ENCODE results near the gene PREX1.

PREX1 gene

DNA sequence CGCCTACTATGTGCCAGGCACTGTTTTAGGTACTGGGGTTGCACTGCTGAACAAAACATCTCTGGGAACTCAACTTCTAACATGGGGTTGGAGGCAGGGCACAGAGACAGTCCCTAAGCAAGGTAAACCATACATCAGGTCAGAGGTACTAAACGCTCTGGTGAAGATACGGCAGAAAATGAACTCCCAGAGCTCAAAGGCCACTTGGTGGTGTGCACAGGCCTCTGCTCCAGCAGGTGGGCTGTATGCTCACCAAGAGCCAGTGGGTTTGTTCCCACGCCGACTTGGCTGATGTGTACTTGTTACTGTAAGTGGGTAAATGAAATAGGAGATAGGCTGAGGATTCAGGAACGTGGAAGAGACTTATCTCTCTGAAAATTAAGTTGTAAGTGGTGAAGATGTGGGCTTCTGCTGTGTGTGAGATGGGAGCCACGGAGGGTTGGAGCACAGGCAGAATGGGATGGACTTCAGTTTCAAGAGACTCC, 133.4 kb downstream of the PREX1 start:
- no peaks in the 10 kb centered on the region for H3K27me3 Mint-ChIP-seq
- no peaks in the 10 kb centered on the region for H3K9me3 Mint-ChIP-seq
- H3K36me3 Mint-ChIP-seq, result peaks cover 33% of the 10 kb centered on the region
- DNase-seq (ENCODE audit: low spot score in 2 of 2), result no peak
- no peak for ATAC-seq (ENCODE audit: low read depth)
- peaks cover 9% of the 10 kb centered on the region for H3K4me1 Mint-ChIP-seq
- H3K4me3 Mint-ChIP-seq, result no peak overlapping the region
- H3K27ac Mint-ChIP-seq, result peak overlapping the region; percentile 14

DNA sequence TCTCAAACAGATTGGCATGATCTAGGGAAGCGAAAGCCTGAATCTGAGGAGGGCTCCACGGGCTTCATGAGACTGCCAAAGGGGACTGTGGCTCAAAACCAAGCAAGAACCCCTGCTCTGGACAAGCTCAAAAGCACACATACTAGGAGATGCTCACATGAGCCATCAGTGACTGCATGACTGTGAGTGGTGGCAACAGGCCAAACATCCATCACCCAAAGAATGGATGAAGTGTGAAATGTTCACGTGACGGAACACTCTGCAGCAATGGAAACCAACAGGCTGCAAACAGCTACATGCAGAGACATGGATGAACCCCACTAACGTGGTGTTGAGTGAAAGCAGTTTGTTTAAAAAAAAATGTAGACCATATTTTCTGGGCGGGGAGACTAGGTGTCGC, 136.3 kb downstream of the PREX1 start:
- Mint-ChIP-seq H3K36me3 (peaks cover 31% of the 10 kb centered on the region), H3K4me3 (no peak overlapping the region), H3K9me3 (no peaks in the 10 kb centered on the region), H3K27ac (no peak overlapping the region), H3K27me3 (no peaks in the 10 kb centered on the region), H3K4me1 (peaks cover 10% of the 10 kb centered on the region)
- ATAC-seq (ENCODE audit: low read depth) (no peak), DNase-seq (ENCODE audit: low spot score in 2 of 2) (no peak)

DNA sequence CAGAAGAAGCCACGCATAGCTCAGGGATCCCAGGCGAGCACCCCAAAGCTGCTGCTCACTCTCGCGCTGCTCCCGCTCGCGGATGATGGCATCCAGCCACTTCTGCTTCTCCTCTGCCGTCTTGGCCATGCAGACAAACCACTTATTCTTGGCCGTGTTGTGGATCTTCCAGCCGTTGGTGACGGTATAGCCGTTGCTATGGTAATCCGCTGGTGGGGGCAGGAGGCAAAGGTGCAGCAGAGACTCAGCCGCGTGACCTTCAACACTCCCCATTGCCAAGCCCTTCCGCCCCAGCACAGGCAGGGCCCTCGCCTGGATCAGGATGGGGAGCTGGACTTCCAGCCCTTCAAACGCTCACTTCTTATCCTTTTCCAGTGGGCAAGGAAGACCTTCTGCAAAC, 136.9 kb downstream of the PREX1 start:
- H3K4me3 Mint-ChIP-seq, result no peak overlapping the region
- DNase-seq (ENCODE audit: low spot score in 2 of 2), result no peak

DNA sequence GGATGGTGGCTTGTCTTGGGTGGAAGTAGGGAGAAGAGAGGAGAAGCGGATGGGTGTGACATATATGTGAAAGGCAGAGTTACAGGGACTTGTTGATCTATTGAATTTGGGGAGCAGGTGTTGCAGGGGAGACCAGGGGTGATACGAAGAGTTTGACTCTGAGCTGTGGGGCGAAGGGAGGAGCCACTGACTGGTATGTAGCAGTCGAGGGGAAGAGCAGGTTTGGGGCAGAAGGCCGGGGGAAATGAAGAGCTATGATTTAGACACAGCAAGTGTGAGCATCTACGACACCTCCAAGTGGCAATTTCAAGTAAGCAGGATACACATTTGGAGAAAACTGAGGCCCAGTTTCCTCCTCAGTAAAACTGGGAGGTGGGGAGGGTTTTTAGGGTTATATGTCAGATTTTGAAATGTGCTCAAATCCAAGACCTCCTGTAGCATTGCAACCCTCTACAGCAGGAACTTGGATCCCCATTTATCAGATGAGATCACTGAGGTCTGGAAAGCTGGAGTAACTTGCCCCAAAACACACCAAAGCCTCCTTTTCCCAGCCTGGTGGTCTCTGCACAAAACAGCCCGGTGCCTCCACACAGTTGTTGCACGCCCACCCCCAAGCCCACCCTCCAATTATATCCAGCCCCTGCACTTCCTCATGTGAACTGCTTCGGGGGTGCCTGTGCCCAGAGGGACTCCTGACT, 137.8 kb downstream of the PREX1 start:
- DNase-seq (ENCODE audit: low spot score in 2 of 2) (no peak), ATAC-seq (ENCODE audit: low read depth) (no peak)
- peak overlapping the region; percentile 32 for H3K27ac Mint-ChIP-seq
- no peak overlapping the region for H3K4me3 Mint-ChIP-seq
- H3K4me1 Mint-ChIP-seq, result peaks cover 10% of the 10 kb centered on the region
- H3K9me3 Mint-ChIP-seq, result no peaks in the 10 kb centered on the region
- H3K36me3 Mint-ChIP-seq, result peaks cover 28% of the 10 kb centered on the region
- H3K27me3 Mint-ChIP-seq, result no peaks in the 10 kb centered on the region

More for the DNA sequence above, 136.9 kb downstream of the PREX1 start:
- H3K4me1 Mint-ChIP-seq, result peaks cover 10% of the 10 kb centered on the region
- H3K27ac Mint-ChIP-seq, result no peak overlapping the region
- H3K9me3 Mint-ChIP-seq, result no peaks in the 10 kb centered on the region
- H3K36me3 Mint-ChIP-seq, result peaks cover 25% of the 10 kb centered on the region
- H3K27me3 Mint-ChIP-seq, result no peaks in the 10 kb centered on the region
- ATAC-seq (ENCODE audit: low read depth), result no peak

DNA sequence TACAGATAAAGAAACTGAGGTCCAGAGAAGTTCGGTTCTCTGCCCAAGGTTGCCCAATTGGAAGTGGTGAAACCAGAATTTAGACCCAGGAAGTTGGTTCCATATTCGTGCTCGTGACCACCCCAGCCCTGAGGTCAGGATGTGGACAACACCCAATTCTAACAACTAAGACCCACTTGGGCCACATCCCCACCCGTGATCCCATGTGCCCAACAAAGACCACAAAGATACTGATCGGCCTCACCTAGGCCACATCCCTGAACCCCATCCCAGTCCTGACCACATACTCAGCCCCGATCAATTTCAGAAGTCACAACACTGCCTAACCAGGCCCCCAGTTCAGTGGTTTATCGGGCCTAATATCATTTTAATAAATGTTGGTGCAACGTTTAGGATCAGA, 138.4 kb downstream of the PREX1 start:
- no peaks in the 10 kb centered on the region for H3K27me3 Mint-ChIP-seq
- peaks cover 31% of the 10 kb centered on the region for H3K36me3 Mint-ChIP-seq
- no peaks in the 10 kb centered on the region for H3K9me3 Mint-ChIP-seq
- no peak overlapping the region for H3K4me3 Mint-ChIP-seq
- H3K4me1 Mint-ChIP-seq, result peaks cover 12% of the 10 kb centered on the region
- DNase-seq (ENCODE audit: low spot score in 2 of 2) (no peak), ATAC-seq (ENCODE audit: low read depth) (no peak)
- peak overlapping the region; percentile 32 for H3K27ac Mint-ChIP-seq

DNA sequence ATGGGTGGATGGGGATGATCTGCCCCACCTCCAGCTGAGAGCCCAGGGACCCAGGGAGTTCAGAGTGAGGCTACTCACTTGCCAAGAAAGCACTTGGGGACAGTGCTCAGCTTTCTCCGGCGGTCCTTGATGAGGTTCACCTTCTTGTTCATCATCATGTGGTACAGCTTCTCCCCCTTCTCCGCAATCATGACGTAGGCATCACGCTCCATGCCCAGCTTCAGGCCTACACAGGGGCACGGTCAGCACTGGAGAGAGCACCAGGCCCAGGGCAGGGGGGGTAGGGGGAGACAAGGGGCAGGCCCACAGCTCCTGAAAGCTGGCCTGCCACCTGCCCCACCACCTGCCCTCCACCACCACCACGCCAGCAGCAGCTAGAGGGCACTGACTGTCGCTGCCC, 139.2 kb downstream of the PREX1 start:
- no peak for ATAC-seq (ENCODE audit: low read depth)
- H3K36me3 Mint-ChIP-seq, result peaks cover 30% of the 10 kb centered on the region
- no peaks in the 10 kb centered on the region for H3K27me3 Mint-ChIP-seq
- H3K4me3 Mint-ChIP-seq, result no peak overlapping the region
- H3K27ac Mint-ChIP-seq, result no peak overlapping the region
- peaks cover 12% of the 10 kb centered on the region for H3K4me1 Mint-ChIP-seq
- H3K9me3 Mint-ChIP-seq, result no peaks in the 10 kb centered on the region
- no peak for DNase-seq (ENCODE audit: low spot score in 2 of 2)

DNA sequence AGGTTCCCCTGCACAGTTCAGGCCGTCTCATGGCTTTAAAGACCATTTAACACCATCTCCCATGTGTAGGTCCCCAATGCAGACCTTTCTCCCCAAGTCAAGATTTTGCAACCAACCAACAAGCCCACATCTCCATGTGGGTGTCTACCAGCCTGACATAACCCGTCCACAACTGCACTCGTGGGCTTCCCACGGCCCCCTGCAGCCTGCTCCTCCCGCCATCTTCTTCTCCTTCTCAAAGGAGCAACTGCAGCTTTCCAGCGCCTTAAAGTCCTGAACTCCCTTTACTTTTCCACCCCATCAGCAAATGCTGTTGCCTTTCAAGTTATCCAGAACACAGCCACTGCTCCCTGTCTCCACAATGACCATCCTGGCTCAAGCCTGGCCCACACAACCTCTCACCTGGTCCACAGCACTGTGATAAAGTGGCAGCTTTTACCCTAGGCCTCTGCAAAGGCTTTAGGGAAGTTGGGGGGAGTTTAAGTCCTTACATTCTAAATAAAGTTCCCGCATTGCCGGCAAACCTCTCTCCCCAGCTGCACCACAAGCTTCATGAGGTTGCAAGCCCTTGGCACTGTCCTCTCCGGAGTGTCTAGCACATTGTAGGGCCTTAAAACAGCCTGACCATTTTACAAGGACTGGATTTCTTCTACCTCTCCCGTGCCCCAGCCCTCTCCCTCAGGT, 140.5 kb downstream of the PREX1 start:
- H3K27me3 Mint-ChIP-seq, result no peaks in the 10 kb centered on the region
- H3K27ac Mint-ChIP-seq, result peak overlapping the region; percentile 88
- peaks cover 12% of the 10 kb centered on the region for H3K4me1 Mint-ChIP-seq
- H3K36me3 Mint-ChIP-seq, result peaks cover 33% of the 10 kb centered on the region
- DNase-seq (ENCODE audit: low spot score in 2 of 2), result no peak
- H3K9me3 Mint-ChIP-seq, result no peaks in the 10 kb centered on the region
- no peak for ATAC-seq (ENCODE audit: low read depth)
- H3K4me3 Mint-ChIP-seq, result no peak overlapping the region

DNA sequence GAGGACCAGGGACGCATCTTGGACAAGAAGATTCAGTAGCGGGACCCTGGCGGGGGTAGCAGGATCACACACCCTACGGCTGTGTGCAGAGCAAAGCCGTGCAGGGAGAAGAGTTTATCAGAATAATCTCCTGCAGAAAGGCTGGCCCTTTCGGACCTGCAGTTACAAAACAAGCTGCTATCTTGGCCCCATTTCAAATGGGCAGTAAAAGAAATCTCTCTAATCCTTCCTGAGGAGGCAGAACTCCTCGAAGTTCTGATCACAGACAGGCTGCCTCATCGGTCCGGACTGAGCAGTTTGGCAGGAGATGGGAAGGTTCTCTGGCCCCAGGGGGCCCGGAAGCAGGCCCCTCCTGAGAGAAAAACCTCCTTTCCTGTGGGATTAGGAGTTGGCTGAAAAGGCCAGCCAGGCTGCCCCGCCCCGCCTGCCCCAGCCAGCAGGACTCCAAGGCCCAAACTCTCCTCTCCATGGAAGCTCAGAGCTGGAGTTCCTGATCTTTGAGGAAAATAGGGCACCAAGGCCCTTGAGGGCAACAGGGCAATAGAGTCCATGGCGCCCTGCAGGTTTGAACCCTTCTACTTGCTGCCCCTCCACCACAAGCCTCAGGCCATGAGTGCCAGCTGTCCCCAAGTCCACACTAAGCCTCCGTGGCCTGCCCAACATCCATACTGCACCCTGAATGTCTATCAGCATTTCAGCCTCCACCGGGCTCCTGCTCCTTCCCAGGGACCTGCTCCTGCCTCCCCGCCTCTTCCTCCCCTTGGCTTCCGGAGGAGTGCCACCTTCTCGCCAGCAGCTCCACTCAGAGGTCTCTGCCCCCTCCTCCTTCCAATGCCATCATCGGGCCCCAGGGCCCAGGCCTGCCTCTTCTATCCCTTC, 141.3 kb downstream of the PREX1 start:
- no peak overlapping the region for H3K4me3 Mint-ChIP-seq
- no peaks in the 10 kb centered on the region for H3K9me3 Mint-ChIP-seq
- DNase-seq (ENCODE audit: low spot score in 2 of 2) (no peak), ATAC-seq (ENCODE audit: low read depth) (no peak)
- H3K27me3 Mint-ChIP-seq, result no peaks in the 10 kb centered on the region
- H3K4me1 Mint-ChIP-seq, result peaks cover 12% of the 10 kb centered on the region
- H3K36me3 Mint-ChIP-seq, result peaks cover 32% of the 10 kb centered on the region
- H3K27ac Mint-ChIP-seq, result peak overlapping the region; percentile 88

DNA sequence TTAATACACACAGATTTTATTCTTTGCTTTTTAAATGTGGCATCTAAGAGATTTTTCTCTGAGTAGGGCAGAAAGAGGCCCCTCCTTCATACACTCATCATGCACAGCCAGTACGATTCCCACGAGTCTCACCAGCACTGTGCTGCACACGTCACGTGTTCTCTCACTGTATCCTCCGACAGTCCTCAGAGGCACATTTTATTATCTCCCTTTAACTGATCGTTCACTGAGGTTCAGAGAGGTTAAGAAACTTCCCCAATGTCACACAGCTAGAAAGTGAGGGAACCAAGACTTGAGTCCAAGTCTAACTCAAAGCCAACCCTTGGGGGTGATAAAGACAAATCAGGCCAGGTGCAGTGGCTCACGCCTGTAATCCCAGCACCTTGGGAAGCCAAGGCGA, 142.5 kb downstream of the PREX1 start:
- Mint-ChIP-seq H3K4me3 (no peak overlapping the region), H3K4me1 (peaks cover 12% of the 10 kb centered on the region), H3K36me3 (peaks cover 32% of the 10 kb centered on the region), H3K9me3 (no peaks in the 10 kb centered on the region), H3K27me3 (no peaks in the 10 kb centered on the region), H3K27ac (peak overlapping the region; percentile 66)
- ATAC-seq (ENCODE audit: low read depth) (no peak), DNase-seq (ENCODE audit: low spot score in 2 of 2) (no peak)

DNA sequence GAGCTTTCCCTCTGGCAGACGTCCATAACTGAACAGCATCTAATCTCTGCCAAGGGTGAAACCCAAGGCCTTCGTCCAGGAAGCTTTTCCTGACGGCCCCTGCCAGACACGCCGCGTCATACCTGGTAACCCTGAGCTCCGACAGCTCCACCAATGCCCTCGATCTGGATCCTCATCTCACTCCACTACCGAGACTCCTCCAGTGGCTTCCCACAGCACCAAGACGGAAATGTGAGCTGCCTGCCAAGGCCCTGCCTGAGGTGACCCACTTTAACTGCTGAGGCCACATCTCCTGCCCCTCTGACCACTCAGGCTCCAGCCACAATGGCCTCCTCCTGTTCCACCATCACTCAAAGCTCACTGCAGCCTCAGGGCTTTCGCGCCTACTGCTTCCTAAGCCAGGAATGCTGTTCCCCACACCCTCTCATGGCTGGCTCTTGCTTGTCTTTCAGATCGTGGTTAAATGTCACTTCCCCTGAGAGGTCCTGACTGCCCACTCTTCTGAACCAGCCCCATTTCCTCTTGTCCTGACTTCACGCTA, 143.2 kb downstream of the PREX1 start:
- H3K9me3 Mint-ChIP-seq, result no peaks in the 10 kb centered on the region
- ATAC-seq (ENCODE audit: low read depth) (no peak), DNase-seq (ENCODE audit: low spot score in 2 of 2) (no peak)
- H3K36me3 Mint-ChIP-seq, result peaks cover 29% of the 10 kb centered on the region
- peak overlapping the region; percentile 66 for H3K27ac Mint-ChIP-seq
- no peaks in the 10 kb centered on the region for H3K27me3 Mint-ChIP-seq
- H3K4me1 Mint-ChIP-seq, result peaks cover 12% of the 10 kb centered on the region
- H3K4me3 Mint-ChIP-seq, result no peak overlapping the region

DNA sequence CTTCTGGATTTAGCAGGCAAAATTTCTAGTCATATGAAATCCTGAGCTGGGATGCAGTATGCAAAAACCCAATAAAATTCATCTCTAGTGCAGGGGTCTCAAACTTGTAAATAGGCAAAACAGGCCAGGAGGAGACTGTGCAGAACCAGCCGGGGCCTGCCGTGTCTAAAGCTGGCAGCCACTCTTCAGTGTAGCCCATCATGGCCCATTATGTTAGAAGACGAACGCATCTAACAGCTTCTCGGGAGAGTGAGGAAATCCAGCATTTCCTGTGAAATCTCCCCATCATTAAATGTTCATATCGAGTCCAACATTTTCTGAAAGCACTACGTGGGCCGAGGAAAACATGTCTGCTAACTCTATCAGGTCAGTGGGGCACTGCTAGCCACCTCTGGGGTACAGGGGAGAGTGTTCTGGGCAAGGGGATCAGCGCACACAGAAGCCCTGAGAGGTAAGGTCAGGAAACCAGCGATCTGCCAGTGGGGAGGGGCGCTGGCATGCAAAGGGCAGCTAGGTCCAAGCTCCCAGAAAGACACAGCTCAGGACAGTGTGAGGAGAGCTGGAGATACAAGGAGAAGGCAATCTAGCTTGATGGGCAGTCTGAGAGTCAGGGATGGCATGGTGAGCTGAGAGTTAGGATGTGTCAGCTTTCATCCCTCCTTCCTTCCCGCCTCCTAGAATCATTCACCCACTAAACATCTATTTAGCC, 144.2 kb downstream of the PREX1 start:
- H3K4me1 Mint-ChIP-seq, result peaks cover 14% of the 10 kb centered on the region
- no peak for DNase-seq (ENCODE audit: low spot score in 2 of 2)
- H3K36me3 Mint-ChIP-seq, result peaks cover 36% of the 10 kb centered on the region
- no peak for ATAC-seq (ENCODE audit: low read depth)
- no peak overlapping the region for H3K4me3 Mint-ChIP-seq
- no peaks in the 10 kb centered on the region for H3K27me3 Mint-ChIP-seq
- no peaks in the 10 kb centered on the region for H3K9me3 Mint-ChIP-seq
- H3K27ac Mint-ChIP-seq, result peak overlapping the region; percentile 15

DNA sequence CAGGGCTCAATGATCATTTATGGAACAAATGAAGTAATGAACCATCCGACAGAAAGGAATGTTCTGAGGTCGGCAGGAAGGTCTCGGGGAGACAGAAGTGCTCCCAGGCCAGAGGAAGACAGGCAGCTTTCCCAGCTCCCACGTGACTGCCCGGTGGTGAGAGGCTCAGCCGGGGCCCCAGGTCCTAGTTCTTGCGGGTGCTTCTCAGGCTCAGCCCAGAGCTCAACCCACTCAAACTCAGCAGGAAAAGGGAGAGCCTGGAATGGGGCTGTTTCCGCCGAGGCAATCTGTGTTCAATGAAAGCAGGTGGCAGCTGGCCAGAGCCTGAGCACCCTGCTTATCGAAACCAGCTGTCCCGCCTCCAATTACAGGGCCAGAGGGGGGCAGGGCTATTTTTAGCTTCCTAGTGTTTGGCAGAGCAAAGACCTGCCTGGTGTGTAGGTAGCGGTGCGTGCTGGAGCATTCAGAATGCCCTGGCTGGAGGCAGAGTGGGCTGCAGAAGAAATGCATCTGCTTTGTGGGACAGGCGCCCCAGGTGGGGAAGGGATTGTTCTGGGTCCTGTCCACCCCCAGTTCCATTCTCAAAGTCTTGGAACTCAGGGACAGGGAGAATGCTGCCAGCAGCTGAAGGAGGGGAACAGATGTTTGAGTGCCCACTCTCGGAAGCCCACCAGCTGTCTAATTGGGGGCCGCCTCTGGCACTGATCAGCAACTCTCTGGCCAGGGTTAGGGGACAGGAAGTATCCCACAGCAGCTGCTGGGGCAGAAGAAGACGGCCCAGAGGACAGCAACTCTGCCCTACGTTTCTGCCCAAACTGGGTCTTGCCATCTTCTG, 145.1 kb downstream of the PREX1 start:
- DNase-seq (ENCODE audit: low spot score in 2 of 2) (no peak), ATAC-seq (ENCODE audit: low read depth) (no peak)
- Mint-ChIP-seq H3K4me3 (no peak overlapping the region), H3K4me1 (peaks cover 14% of the 10 kb centered on the region), H3K9me3 (no peaks in the 10 kb centered on the region), H3K27ac (no peak overlapping the region), H3K27me3 (no peaks in the 10 kb centered on the region), H3K36me3 (peaks cover 40% of the 10 kb centered on the region)
